Right ventricle myocardium inferior (tissue), 1 donor: ENCODE data around the gene KIR2DL1. TPM values are rescaled to one million over a fixed set of nuclear protein-coding genes. Genes with fewer than 3 reads are reported as not detected.
"Not testable (repeated sequence)": the region's sequence is repeated elsewhere in the genome, so short reads cannot be mapped to it uniquely, and the experiment has no call there.

Source experiments
- ATAC-seq: fragments of 200-7000 bp; cut with Tn5 transposase; one replicate; pipeline ENCODE4 v1.9.1; 2020; ENCODE audit warnings: mild to moderate bottlenecking, moderate library complexity
- DNase-seq: peaks from one replicate; pipeline ENCODE4 v3.0.0; 2021; ENCODE audit errors: missing footprints
- intact Hi-C: fragments of 100-400 bp; cut with DNase I; formaldehyde crosslinking; loops from one replicate; pipeline ENCODE4 v1.11.0; 2022
- long read RNA-seq: library from polyadenylated mRNA; unstranded; transcript quantifications from one replicate; pipeline ENCODE4 v2.0.0, GENCODE V29; 2021
- total RNA-seq: library from RNA; stranded (reverse); fragmentation: NEBNext Ultra II Directional; extraction: Animal tissue kit (Norgen Biotek cat#: 25700); gene quantifications from one replicate; pipeline ENCODE4 v1.2.1, GENCODE V29; 2021
- donor health status: DM: no; HTN: yes; CAD: no; lungs with severe emphysema.

Gene KIR2DL1
- not detected for total RNA-seq
- long read RNA-seq, result 0 reads

- ATAC-seq, DNase-seq, intact Hi-C loops: not testable (repeated sequence)
Observed at GRCh38 chr19:54769646-54770045, at the start of gene KIR2DL1. Gene KIR2DL1, plus strand, starts transcription at chr19:54769793. Its CDS starts 58 bp downstream, at chr19:54769851.

DNA sequence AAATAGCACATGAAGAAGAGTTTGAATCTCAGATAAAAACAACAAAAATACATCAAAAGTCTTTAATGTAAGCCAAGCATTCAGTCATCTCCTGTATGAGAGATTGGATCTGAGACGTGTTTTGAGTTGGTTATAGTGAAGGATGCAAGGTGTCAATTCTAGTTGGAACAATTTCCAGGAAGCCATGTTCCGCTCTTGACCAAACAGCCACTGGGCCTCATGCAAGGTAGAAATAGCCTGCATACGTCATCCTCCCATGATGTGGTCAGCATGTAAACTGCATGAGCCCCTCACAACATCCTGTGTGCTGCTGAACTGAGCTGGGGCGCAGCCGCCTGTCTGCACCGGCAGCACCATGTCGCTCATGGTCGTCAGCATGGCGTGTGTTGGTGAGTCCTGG lies 45.5 kb upstream of the KIR2DL1 start, which contains the start of gene KIR3DL3:
KIR3DL3 (plus strand) TSS at position 301 of the 400 bp plus-strand sequence; CDS start at position 356, 55 bp downstream.
- ATAC-seq (no peak), DNase-seq (no peak)
- intact Hi-C loops, result no loop called here

GRCh38 chr19:54724644-54725043 lies 44.9 kb upstream of the KIR2DL1 start:
- DNase-seq (no peak), ATAC-seq (no peak)
- intact Hi-C loops, result no loop called here

- DNase-seq (no peak), ATAC-seq (no peak)
- intact Hi-C loops, result no loop called here
Observed at GRCh38 chr19:54725321-54725720, 44.3 kb upstream of the KIR2DL1 start.

GRCh38 chr19:54727562-54727961 lies 42.0 kb upstream of the KIR2DL1 start:
- intact Hi-C loops, result no loop called here
- ATAC-seq (no peak), DNase-seq (no peak)

DNA sequence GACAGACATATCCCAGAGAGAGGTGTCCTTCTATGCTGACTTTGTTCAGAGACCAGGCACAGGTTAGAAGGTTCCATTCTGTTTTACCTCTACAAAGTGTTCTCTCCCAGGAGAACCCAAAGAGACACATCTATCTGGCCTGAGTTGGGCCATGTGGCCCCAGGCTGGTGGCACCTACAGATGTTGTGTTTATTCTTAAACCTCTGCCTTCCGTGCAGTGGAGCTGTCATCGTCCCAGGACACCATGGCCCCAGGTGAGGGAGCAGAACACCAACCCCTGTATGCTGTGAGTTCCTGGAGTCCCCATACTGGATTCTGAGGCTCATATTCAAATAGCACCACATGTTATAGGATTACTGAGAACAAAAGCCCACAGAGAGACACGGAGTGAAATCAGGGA lies 41.4 kb upstream of the KIR2DL1 start:
- ATAC-seq (no peak), DNase-seq (no peak)
- intact Hi-C loops, result no loop called here

DNA sequence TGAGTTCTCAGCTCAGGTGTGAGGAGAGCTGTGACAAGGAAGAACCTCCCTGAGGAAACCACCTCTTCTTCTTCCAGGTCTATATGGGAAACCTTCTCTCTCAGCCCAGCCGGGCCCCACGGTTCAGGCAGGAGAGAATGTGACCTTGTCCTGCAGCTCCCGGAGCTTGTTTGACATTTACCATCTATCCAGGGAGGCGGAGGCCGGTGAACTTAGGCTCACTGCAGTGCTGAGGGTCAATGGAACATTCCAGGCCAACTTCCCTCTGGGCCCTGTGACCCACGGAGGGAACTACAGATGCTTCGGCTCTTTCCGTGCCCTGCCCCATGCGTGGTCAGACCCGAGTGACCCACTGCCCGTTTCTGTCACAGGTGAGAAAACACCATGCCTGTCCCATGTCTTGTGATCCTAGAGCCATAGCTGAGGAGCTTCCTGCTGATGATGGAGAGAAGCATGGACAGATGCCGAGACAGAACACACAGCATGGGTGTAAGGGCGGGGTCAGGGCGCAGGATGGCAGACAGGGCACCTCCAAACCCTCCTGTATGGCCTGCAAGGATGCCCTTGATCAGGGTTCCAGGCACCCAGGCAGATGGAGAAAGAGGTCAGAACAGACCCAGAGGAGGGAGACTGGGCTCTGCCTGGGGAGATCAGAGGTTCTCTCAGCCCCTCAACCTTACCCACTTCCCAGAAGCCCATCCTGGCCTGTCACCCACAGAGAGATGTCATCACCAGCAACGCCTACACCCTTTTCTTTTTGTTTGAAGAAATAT lies 40.0 kb upstream of the KIR2DL1 start:
- intact Hi-C loops, result no loop called here
- ATAC-seq, result no peak
- DNase-seq, result no peak

DNA sequence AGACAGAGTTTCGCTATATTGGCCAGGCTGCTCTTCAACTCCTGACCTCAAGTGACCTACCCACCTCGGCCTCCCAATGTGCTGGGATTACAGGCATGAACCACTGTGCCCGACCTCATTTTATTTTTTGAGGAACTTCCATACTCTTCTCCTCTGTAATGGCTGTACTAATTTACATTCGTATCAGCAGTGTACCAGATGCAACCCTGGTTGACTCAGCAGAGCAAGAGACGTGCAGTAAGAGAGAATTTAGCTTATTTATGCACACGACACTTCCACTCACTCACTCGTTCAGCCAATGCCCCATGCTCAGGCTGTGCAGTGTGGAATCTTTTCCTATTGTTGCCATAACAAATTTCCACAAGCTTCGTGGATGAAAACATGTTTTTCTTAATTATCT lies 38.4 kb upstream of the KIR2DL1 start:
- ATAC-seq (no peak), DNase-seq (no peak)
- intact Hi-C loops, result no loop called here

GRCh38 chr19:54738306-54738705 lies 31.3 kb upstream of the KIR2DL1 start, which contains the start of gene KIR2DL3:
Gene KIR2DL3, plus strand, starts transcription at chr19:54738513. Its CDS starts 33 bp downstream, at chr19:54738546.
- ATAC-seq, DNase-seq, intact Hi-C loops: not testable (repeated sequence)

GRCh38 chr19:54738715-54739114 lies 30.9 kb upstream of the KIR2DL1 start:
- intact Hi-C loops, result no loop called here
- ATAC-seq, result no peak
- DNase-seq, result no peak

DNA sequence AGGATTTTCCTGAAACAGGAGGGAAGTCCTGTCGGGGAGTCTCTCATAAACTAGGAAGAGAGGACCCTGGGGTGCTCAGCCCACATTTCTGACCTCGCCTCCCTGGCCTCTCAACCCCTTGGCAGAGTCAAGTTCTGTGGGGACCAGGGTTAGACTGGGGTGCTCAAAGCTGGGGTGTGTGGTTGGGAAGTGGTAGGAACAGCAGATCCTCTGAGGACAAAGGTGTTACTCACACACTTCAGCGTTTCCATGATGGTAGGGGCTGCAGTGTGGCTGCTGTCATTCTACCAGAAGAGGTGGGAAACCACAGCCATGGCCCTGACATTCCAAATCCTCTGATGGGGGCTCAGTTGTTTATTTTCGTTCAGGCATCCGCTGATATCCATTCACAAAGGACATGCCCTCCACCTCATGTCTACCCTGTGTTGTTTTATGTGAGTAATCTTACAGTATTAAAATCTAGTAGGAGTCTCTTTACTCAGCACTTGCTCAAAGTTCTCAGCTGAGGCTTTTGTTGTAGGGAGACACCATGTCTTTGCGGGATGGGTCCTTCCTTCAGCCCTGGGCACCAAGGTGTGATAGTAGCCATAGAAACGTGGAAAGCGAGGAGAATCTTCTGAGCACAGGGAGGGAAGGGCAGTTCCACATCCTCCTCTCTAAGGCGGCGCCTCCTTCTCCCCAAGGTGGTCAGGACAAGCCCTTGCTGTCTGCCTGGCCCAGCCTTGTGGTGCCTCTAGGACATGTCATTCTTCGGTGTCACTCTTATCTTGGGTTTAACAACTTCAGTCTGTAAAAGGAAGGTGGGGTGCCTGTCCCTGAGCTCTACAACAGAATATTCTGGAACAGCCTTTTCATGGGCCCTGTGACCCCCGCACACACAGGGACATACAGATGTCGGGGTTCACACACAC lies 29.8 kb upstream of the KIR2DL1 start:
- DNase-seq, result no peak
- intact Hi-C loops, result no loop called here

DNA sequence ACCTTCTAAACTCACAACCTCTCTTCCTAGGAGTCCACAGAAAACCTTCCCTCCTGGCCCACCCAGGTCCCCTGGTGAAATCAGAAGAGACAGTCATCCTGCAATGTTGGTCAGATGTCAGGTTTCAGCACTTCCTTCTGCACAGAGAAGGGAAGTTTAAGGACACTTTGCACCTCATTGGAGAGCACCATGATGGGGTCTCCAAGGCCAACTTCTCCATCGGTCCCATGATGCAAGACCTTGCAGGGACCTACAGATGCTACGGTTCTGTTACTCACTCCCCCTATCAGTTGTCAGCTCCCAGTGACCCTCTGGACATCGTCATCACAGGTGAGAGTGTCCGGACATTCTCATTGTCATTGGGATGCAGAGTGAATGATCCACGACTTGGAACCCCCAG lies 27.6 kb upstream of the KIR2DL1 start:
- DNase-seq, intact Hi-C loops, ATAC-seq: not testable (repeated sequence)

More for the DNA sequence above, 29.8 kb upstream of the KIR2DL1 start:
- no peak for ATAC-seq

DNA sequence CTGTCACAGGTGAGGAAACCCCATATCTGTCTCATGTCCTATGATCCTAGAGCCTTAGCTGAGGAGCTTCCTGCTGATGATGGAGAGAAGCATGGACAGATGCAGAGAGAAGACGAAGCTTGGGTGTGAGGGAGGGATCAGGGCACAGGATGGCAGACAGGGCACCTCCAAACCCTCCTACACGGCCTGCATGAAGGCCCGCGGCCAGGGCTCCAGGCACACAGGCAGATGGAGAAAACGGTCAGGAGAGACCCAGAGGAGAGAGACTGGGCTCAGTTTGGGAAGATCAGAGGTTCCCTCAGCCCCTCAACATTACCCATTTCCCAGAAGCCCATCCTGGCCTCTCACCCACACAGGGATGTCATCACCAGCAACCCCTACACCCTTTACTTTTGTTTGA lies 25.5 kb upstream of the KIR2DL1 start:
- intact Hi-C loops, DNase-seq, ATAC-seq: not testable (repeated sequence)

- DNase-seq, intact Hi-C loops, ATAC-seq: not testable (repeated sequence)
Observed at GRCh38 chr19:54747614-54748322, 21.8 kb upstream of the KIR2DL1 start.

GRCh38 chr19:54750276-54750675 lies 19.3 kb upstream of the KIR2DL1 start:
- DNase-seq, intact Hi-C loops, ATAC-seq: not testable (repeated sequence)

GRCh38 chr19:54756204-54757110 lies 13.1 kb upstream of the KIR2DL1 start:
- ATAC-seq, DNase-seq, intact Hi-C loops: not testable (repeated sequence)

- intact Hi-C loops, DNase-seq, ATAC-seq: not testable (repeated sequence)
Observed at GRCh38 chr19:54758577-54758976, 11.0 kb upstream of the KIR2DL1 start.

- DNase-seq, intact Hi-C loops, ATAC-seq: not testable (repeated sequence)
Observed at GRCh38 chr19:54764219-54764618, 5.4 kb upstream of the KIR2DL1 start.
